CD4-positive, alpha-beta T cell treated with Interleukin-6 for 4 hours (primary cell): ENCODE data around the gene PCDHGA4.
A peak's percentile ranks its signal among the peaks of the same experiment; 100 is the strongest.
"Not testable (repeated sequence)": the region's sequence is repeated elsewhere in the genome, so short reads cannot be mapped to it uniquely, and the experiment has no call there.

Experiments
- DNase-seq: peaks from one replicate; pipeline ENCODE4 v3.0.0-alpha.2; 2020; ENCODE audit warnings: mixed read lengths

The PCDHGA4 gene

GRCh38 chr5:141354900-141355469, at the start of gene PCDHGA4:
Gene PCDHGA4 (plus strand): TSS chr5:141355021. CDS start chr5:141355108, 87 bp downstream.
- no peak for DNase-seq

- DNase-seq: no peak
Observed at GRCh38 chr5:141306630-141307029, 48.2 kb upstream of the PCDHGA4 start.

GRCh38 chr5:141313711-141314110, 41.1 kb upstream of the PCDHGA4 start:
- no peak for DNase-seq

- DNase-seq: not testable (repeated sequence)
Observed at GRCh38 chr5:141316963-141317362, 37.9 kb upstream of the PCDHGA4 start.

DNA sequence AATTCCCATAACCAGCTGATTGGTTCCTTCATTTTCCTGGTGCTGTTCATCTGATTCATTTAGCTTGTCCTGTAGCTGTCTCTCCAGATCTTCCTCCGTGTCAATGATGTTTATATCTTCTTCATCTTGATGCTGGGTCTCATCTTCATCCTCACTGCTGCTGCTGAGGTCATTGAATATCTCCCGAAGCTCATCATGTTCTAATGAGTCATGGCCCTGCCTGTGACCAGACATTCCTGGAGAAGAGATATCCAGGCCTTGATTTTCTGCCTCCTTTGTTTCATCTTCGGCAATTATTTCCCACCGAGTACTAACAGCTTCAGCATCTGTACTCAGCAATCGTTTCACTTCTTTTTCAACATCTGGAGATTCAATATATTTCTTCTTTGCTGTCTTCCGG, 35.6 kb upstream of the PCDHGA4 start:
- DNase-seq: no peak

DNA sequence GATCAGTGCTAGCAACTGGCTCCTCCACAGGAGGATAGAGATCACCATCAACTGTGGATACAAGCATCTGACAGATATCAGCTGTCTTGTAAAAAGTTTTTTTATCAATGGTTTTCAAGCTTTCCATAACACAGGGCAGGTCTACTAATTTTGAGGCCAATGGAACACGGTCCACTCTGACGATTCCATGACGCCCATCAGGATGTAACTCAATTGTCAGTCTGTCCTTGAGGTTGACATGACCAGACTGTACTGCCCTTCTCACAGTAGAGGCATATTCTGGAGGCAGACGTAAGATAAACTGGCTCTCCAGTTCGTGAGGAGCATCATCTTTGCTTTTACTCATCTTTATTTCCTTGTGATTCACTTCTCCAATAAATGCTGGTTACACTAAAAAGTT, 35.1 kb upstream of the PCDHGA4 start:
- DNase-seq: no peak

DNA sequence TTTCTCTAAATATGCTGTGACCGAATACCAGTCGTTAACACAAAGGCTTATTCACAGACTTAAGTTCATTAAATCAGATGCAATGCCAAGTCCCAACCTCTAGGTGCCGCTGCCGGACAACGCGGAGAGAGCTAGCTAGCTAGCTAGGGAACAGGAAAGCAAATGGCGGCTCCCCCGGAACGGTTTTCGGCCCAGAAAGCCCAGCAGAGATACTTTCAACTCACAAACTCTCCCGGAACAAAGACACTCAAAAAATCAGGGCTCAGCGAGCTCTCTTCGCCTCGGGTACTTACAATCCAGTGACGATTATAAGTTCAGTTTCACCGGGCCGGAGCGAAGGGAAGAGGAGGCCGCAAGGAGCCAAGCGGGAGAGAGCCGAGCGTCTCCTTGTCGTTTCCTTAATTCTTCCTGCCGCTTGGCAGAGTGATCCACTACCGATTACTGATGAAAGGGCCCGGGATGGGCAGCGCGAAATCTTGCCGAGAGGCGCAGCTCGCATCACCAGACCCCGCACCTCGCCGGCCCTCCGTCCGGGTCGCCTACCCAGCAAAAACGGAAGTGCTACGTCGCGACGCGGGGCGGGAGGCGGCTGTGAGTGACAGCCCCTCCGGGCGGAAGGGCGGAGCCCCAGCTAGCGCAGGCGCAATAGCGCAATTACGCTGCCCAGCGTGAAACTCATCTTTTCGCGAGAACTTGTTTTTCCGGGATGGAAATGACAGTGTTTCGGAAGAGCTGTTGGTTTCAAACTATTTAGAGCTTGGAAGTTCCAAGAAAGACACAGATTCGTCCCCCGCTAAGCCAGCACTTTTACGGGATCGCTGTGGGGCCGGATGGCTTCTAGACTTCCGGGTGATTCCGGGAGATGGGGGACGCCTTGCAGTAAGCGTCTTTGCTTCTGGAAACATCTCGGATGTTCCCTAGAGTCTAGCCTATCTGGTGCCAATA, 34.3 kb upstream of the PCDHGA4 start, which contains the start of gene TAF7:
Gene TAF7 (minus strand): TSS at position 560 of the 945 bp plus-strand sequence. CDS start 740 bp downstream, outside the sequence.
- DNase-seq: peak; percentile 94

DNA sequence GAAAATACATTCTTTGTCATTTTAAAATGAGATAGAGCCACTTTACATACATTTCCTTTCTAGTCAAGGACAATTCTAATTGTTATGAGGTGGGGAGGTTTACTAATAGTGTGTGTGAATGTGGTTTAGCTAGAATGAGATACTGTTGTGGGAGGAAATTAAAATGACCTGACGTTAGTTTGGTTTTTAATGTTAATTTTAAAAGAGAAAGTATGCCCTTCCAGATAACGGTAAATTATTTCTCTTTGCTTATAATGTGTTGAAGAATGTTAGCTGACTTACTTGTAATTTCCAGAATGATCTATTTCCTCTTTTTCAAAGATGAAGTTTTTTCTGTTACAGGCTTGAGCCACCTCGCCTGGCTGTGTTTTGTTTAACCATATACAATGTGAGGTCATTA, 32.6 kb upstream of the PCDHGA4 start:
- no peak for DNase-seq

GRCh38 chr5:141326088-141326854, 28.6 kb upstream of the PCDHGA4 start:
- DNase-seq: peak; percentile 77

GRCh38 chr5:141328231-141328630, 26.6 kb upstream of the PCDHGA4 start:
- no peak for DNase-seq

GRCh38 chr5:141330299-141331080, 24.3 kb upstream of the PCDHGA4 start, which contains the start of gene PCDHGA1:
Gene PCDHGA1 (plus strand): TSS chr5:141330514.
- DNase-seq: peak; percentile 38

DNA sequence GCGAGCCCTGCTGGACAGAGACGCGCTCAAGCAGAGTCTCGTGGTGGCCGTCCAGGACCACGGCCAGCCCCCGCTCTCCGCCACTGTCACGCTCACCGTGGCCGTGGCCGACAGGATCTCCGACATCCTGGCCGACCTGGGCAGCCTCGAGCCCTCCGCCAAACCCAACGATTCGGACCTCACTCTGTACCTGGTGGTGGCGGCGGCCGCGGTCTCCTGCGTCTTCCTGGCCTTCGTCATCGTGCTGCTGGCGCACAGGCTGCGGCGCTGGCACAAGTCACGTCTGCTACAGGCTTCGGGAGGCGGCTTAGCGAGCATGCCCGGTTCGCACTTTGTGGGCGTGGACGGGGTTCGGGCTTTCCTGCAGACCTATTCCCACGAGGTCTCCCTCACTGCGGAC, 22.2 kb upstream of the PCDHGA4 start:
- not testable (repeated sequence) for DNase-seq

DNA sequence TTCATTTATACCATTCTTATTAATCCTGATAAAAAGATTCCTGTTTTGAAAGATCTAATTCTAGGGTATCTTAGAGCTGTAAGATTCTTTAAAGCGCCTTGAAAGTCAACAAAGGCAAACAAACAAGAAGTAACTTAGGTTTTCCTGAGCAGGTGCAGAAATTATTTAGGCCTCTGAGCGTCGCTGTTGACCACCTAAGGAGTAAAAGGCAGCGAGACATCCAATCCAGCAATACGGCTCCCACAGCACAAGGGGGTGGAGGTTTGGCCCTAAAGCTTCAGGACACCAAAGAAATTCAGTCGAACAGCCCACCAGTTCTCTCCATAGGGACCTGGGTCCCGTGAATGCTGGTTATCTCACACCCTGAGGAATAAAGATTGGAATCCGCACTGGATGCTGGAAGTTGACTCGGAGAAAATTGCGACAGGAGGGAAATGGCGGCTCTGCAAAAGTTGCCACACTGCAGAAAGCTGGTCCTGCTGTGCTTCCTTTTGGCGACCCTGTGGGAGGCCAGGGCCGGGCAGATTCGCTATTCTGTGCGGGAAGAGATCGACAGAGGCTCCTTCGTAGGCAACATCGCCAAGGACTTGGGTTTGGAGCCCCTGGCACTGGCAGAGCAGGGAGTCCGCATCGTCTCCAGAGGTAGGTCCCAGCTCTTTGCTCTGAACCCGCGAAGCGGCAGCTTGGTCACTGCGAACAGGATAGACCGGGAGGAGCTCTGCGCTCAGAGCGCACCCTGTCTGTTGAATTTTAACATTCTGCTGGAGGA, 16.1 kb upstream of the PCDHGA4 start, which contains the start of gene PCDHGA2:
Gene PCDHGA2 (plus strand): TSS at position 223 of the 769 bp plus-strand sequence.
- DNase-seq: no peak

DNA sequence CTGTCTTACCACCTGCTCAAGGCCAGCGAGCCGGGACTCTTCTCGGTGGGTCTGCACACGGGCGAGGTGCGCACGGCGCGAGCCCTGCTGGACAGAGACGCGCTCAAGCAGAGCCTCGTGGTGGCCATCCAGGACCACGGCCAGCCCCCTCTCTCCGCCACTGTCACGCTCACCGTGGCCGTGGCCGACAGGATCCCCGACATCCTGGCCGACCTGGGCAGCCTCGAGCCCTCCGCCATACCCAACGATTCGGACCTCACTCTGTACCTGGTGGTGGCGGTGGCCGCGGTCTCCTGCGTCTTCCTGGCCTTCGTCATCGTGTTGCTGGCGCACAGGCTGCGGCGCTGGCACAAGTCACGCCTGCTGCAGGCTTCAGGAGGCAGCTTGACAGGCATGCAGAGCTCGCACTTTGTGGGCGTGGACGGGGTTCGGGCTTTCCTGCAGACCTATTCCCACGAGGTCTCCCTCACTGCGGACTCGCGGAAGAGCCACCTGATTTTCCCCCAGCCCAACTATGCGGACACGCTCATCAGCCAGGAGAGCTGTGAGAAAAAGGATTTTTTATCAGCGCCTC, 14.0 kb upstream of the PCDHGA4 start:
- DNase-seq: not testable (repeated sequence)

DNA sequence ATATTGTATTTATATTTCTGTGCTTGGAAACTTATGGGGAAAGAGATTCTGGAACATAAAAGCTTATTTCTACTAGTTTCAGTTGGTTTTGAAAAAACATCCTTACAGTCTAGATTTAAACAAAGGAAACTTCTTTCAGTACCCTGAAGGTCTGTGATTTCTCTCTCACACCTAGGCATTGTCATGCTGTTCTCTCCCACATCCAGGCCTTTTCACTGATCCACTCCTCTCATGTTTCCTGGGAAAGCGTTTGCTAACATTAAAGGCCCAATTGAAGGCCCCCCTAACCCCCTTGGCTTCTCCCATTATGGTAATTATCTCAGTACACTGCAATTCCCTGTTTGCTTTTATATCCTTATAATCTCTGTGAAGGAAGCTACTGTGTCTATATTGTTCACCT, 12.0 kb upstream of the PCDHGA4 start:
- no peak for DNase-seq

DNA sequence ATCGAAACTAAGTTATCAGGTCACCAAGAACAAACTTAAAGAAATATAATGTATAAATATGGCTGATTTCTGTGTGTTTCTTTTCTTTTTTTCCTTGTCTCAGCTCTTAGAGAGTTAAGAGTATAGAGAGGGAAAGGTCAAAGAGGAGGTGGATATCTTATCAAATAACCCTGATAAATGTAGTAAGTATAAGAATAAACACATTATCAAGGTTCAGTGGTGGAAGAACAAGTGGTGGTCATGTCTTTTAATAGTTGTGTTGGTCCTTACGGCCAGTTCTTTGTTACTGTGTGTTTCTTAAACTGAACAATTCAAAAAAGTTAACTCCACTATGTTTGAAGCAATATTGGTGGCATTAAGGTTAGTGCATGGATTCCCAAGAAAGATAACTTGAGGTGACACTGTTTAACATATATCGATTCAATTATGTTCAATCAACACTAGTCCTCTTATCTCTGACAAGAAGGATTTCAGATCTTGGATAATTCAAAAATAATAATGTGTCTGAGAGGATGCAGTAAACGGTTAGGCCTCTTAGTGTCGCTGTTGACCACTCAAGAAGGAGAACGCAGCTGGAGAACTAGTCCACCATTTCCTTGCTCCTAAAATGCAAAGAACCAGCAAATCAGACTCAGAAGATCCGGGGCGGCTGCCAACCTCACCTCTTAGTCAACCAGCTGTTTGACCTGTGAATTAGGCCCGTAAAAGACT, 11.4 kb upstream of the PCDHGA4 start, which contains the start of gene PCDHGA3:
Gene PCDHGA3 (plus strand): TSS at position 588 of the 711 bp plus-strand sequence. CDS start 205 bp downstream, outside the sequence.
- DNase-seq: no peak

- DNase-seq: no peak
Observed at GRCh38 chr5:141343953-141344463, 10.8 kb upstream of the PCDHGA4 start.

DNA sequence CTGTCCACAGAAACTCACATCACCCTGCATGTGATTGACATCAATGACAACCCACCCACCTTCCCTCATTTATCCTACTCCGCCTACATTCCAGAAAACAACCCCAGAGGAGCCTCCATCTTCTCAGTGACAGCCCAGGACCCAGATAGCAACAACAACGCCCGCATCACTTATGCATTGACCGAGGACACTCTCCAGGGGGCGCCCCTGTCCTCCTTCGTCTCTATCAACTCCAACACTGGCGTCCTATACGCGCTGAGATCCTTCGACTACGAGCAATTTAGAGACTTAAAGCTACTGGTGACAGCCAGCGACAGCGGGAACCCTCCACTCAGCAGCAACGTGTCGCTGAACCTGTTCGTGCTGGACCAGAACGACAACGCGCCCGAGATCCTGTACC, 9.5 kb upstream of the PCDHGA4 start:
- DNase-seq: no peak

DNA sequence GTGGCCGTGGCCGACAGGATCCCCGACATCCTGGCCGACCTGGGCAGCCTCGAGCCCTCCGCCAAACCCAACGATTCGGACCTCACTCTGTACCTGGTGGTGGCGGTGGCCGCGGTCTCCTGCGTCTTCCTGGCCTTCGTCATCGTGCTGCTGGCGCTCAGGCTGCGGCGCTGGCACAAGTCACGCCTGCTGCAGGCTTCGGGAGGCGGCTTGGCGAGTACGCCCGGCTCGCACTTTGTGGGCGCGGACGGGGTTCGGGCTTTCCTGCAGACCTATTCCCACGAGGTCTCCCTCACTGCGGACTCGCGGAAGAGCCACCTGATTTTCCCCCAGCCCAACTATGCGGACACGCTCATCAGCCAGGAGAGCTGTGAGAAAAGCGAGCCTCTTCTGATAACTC, 8.8 kb upstream of the PCDHGA4 start:
- not testable (repeated sequence) for DNase-seq
